Endothelial cell of umbilical vein (primary cell): ENCODE data around the gene WDR48. TPM values are rescaled to one million over a fixed set of nuclear protein-coding genes. Genes with fewer than 3 reads are reported as not detected.

Source experiments
- BruUV-seq: library from RNA; stranded (reverse); fragments of 400-500 nt; replicated peaks from 2 replicates; lab custom pipeline; 2021; lab: Mats Ljungman, UMichigan
- CTCF ChIA-PET: fragments of 300-600, 350-600 bp; sonication (Branson Sonifier 250); formaldehyde crosslinking; loops from one replicate; lab custom pipeline; 2021; ENCODE audit warnings: antibody characterized with exemption, inconsistent platforms; lab: Charles Lee
- POLR2A ChIA-PET: fragments of 300-600, 350-600 bp; sonication (Branson Sonifier 250); formaldehyde crosslinking; loops from one replicate; lab custom pipeline; 2021; ENCODE audit warnings: antibody characterized with exemption, inconsistent platforms; lab: Charles Lee
- DNase-seq: peaks from one replicate; pipeline ENCODE4 v3.0.0-alpha.2; 2011; ENCODE audit warnings: low read depth, low spot score
- FAIRE-seq: peaks from 2 replicates; lab custom pipeline; 2011; peaks lifted over from hg19 to GRCh38; lab: Jason Lieb, UNC
- H2AFZ ChIP-seq: 2 replicates; pipeline ENCODE4 v1.6.0; 2012; ENCODE audit warnings: low read depth, low read length, control low read depth, inconsistent platforms
- H3K27ac ChIP-seq: 2 replicates; pipeline ENCODE4 v1.5.1; 2011; ENCODE audit warnings: low read depth, mild to moderate bottlenecking, control low read depth, low read length, moderate library complexity; ENCODE audit not compliant: insufficient read depth
- H3K27me3 ChIP-seq, 2 experiments: 2 replicates each; pipeline versions ENCODE4 v1.6.0 to v1.6.1; 2011; ENCODE audit warnings: low read length in 2 of 2, mixed read lengths in 1 of 2; ENCODE audit not compliant: control insufficient read depth in 2 of 2, insufficient read depth in 2 of 2
- H3K36me3 ChIP-seq, 2 experiments: 2 replicates in 1 of 2; 3 replicates in 1 of 2; pipeline ENCODE4 v1.5.1; 2011; ENCODE audit warnings: low read length in 2 of 2, mild to moderate bottlenecking in 1 of 2, moderate library complexity in 1 of 2; ENCODE audit not compliant: control insufficient read depth in 2 of 2, insufficient read depth in 2 of 2; ENCODE audit errors: extremely low read depth in 1 of 2
- H3K4me1 ChIP-seq: 3 replicates; pipeline ENCODE4 v1.5.1; 2011; ENCODE audit warnings: mild to moderate bottlenecking, low read length; ENCODE audit not compliant: control insufficient read depth, insufficient read depth; ENCODE audit errors: extremely low read depth
- H3K4me2 ChIP-seq: 2 replicates; pipeline ENCODE4 v1.6.1; 2011; ENCODE audit warnings: low read length, control low read depth, mixed read lengths; ENCODE audit not compliant: insufficient read depth
- H3K4me3 ChIP-seq, 3 experiments: fragments of 200-600 bp in 1 of 3; sonication (generic), shearing (Covaris generic) in 1 of 3; replicated peaks in 1 of 3; 2 replicates each; pipeline ENCODE4 v1.5.1; 2011 to 2016; ENCODE audit warnings: control low read depth in 3 of 3, low read length in 3 of 3, mild to moderate bottlenecking in 2 of 3, inconsistent platforms in 1 of 3, low read depth in 1 of 3, moderate library complexity in 1 of 3; ENCODE audit not compliant: insufficient read depth in 1 of 3
- H3K79me2 ChIP-seq: 2 replicates; pipeline ENCODE4 v1.6.0; 2012; ENCODE audit warnings: low read length, inconsistent platforms; ENCODE audit not compliant: control insufficient read depth, insufficient read depth
- H3K9ac ChIP-seq: replicated peaks from 2 replicates; pipeline ENCODE3; 2011; ENCODE audit warnings: low read length, control low read depth; ENCODE audit not compliant: insufficient read depth; ENCODE audit errors: extremely low read depth
- H3K9me1 ChIP-seq: replicated peaks from 3 replicates; pipeline ENCODE4 v1.6.0; 2011; ENCODE audit warnings: mild to moderate bottlenecking, low read length; ENCODE audit not compliant: control insufficient read depth, insufficient read depth; ENCODE audit errors: extremely low read depth
- H3K9me3 ChIP-seq: replicated peaks from 2 replicates; pipeline ENCODE4 v1.5.1; 2012; ENCODE audit warnings: low read length, inconsistent platforms; ENCODE audit not compliant: control insufficient read depth, insufficient read depth
- H4K20me1 ChIP-seq: replicated peaks from 2 replicates; pipeline ENCODE3; 2011; ENCODE audit warnings: mild to moderate bottlenecking, low read length; ENCODE audit not compliant: control insufficient read depth, insufficient read depth; ENCODE audit errors: extremely low read depth
- CTCF ChIP-seq, 2 donors: IDR thresholded peaks; 1 replicate in 1 of 2; 2 replicates in 1 of 2; pipeline ENCODE4 v1.5.1; 2011; ENCODE audit warnings: low read length in 2 of 2, mild to moderate bottlenecking in 2 of 2, moderate library complexity in 2 of 2, control low read depth in 1 of 2, inconsistent platforms in 1 of 2, low read depth in 1 of 2; ENCODE audit not compliant: insufficient read depth in 1 of 2; ENCODE audit errors: extremely low read depth in 1 of 2
- JUN ChIP-seq: IDR thresholded peaks from 2 replicates; pipeline ENCODE4 v1.6.1; 2011; ENCODE audit warnings: borderline replicate concordance, low read depth; ENCODE audit not compliant: insufficient read length, insufficient read depth
- MYC ChIP-seq: IDR thresholded peaks from one replicate; pipeline ENCODE4 v1.6.1; 2011; ENCODE audit warnings: mild to moderate bottlenecking, low read depth, low read length
- POLR2AphosphoS5 ChIP-seq: IDR thresholded peaks from 2 replicates; pipeline ENCODE4 v1.6.1; 2012; ENCODE audit warnings: low read depth, mild to moderate bottlenecking, control low read depth, low read length, moderate library complexity; ENCODE audit not compliant: insufficient read depth
- dilution Hi-C: fragments of 300-500 bp; cut with MboI; formaldehyde crosslinking; loops from one replicate; pipeline ENCODE4 v1.15.0; 2019; ENCODE audit warnings: low sequenced_read_pairs; ENCODE audit not compliant: extremely low pct_ligation_motif_present
- intact Hi-C: fragments of 100-400 bp; cut with micrococcal nuclease; formaldehyde crosslinking; loops from one replicate; pipeline ENCODE4 v1.10.0; 2022
- polyA plus RNA-seq, 4 experiments: library from polyadenylated mRNA; depleted of rRNA in 3 of 4; stranded (reverse) in 3 of 4; unstranded in 1 of 4; fragments of >200 nt; gene quantifications; 2 replicates each; pipeline versions ENCODE4 v1.2.1 to v1.2.3, GENCODE V29; 2011 to 2012; ENCODE audit warnings: missing spikeins in 1 of 4
- total RNA-seq: library from RNA; stranded (reverse); gene quantifications from 2 replicates; pipeline ENCODE4 v1.2.3, GENCODE V29; 2021

The WDR48 gene
- total and polyA plus RNA-seq, 2 donors (not counting 3 experiments of a cell fraction or from before 2014, with no cell fraction given) = 13.7 to 25.3 TPM

- TF ChIP-seq JUN (no peak), CTCF (IDR thresholded peaks at IDR 0.05; ENCODE audit: extremely low read depth in 1 of 2, insufficient read depth in 1 of 2, low read depth in 1 of 2, low read length in 2 of 2) (no peak), MYC (no peak), POLR2AphosphoS5 (no peak)
- intact Hi-C loops = no loop called here
- CTCF ChIA-PET = interaction anchor here (3.7 kb wide), 1 partner anchor 192 kb away, joined by 21 read pairs; no protein-coding TSS in a partner anchor
Observed at GRCh38 chr3:39099738-39100499, 48.1 kb downstream of the WDR48 start.

More at GRCh38 chr3:39099738-39100499, 48.1 kb downstream of the WDR48 start:
- no peak overlapping the region for H3K27ac ChIP-seq
- POLR2A ChIA-PET = no interaction called here
- no peak overlapping the region for H2AFZ ChIP-seq
- no TSS peak for BruUV-seq
- peaks cover 26% of the 10 kb centered on the region for H3K79me2 ChIP-seq
- H3K4me2 ChIP-seq = no peak overlapping the region
- dilution Hi-C loops = no loop called here
- DNase-seq (no peak), FAIRE-seq (no peak)
- no peaks in the 10 kb centered on the region for H3K4me1 ChIP-seq
- H4K20me1 ChIP-seq = no peaks in the 10 kb centered on the region
- no peak overlapping the region for H3K4me3 ChIP-seq
- H3K9me3 ChIP-seq = no peaks in the 10 kb centered on the region
- no peaks in the 10 kb centered on the region for H3K27me3 ChIP-seq
- no peak overlapping the region for H3K9ac ChIP-seq
- H3K36me3 ChIP-seq = peaks cover 22 to 35% of the 10 kb centered on the region in 2 experiments
- H3K9me1 ChIP-seq = no peaks in the 10 kb centered on the region
